Endothelial cell of umbilical vein (primary cell): ENCODE data around the gene ARMH3. TPM values are rescaled to one million over a fixed set of nuclear protein-coding genes. Genes with fewer than 3 reads are reported as not detected.

Experiments
- BruUV-seq: library from RNA; stranded (reverse); fragments of 400-500 nt; replicated peaks from 2 replicates; lab custom pipeline; 2021; lab: Mats Ljungman, UMichigan
- CTCF ChIA-PET: fragments of 300-600, 350-600 bp; sonication (Branson Sonifier 250); formaldehyde crosslinking; loops from one replicate; lab custom pipeline; 2021; ENCODE audit warnings: antibody characterized with exemption, inconsistent platforms; lab: Charles Lee
- POLR2A ChIA-PET: fragments of 300-600, 350-600 bp; sonication (Branson Sonifier 250); formaldehyde crosslinking; loops from one replicate; lab custom pipeline; 2021; ENCODE audit warnings: antibody characterized with exemption, inconsistent platforms; lab: Charles Lee
- DNase-seq: peaks from one replicate; pipeline ENCODE4 v3.0.0-alpha.2; 2011; ENCODE audit warnings: low read depth, low spot score
- FAIRE-seq: peaks from 2 replicates; lab custom pipeline; 2011; peaks lifted over from hg19 to GRCh38; lab: Jason Lieb, UNC
- H2AFZ ChIP-seq: 2 replicates; pipeline ENCODE4 v1.6.0; 2012; ENCODE audit warnings: low read depth, low read length, control low read depth, inconsistent platforms
- H3K27ac ChIP-seq: 2 replicates; pipeline ENCODE4 v1.5.1; 2011; ENCODE audit warnings: low read depth, mild to moderate bottlenecking, control low read depth, low read length, moderate library complexity; ENCODE audit not compliant: insufficient read depth
- H3K27me3 ChIP-seq, 2 experiments: 2 replicates each; pipeline versions ENCODE4 v1.6.0 to v1.6.1; 2011; ENCODE audit warnings: low read length in 2 of 2, mixed read lengths in 1 of 2; ENCODE audit not compliant: control insufficient read depth in 2 of 2, insufficient read depth in 2 of 2
- H3K36me3 ChIP-seq, 2 experiments: 2 replicates in 1 of 2; 3 replicates in 1 of 2; pipeline ENCODE4 v1.5.1; 2011; ENCODE audit warnings: low read length in 2 of 2, mild to moderate bottlenecking in 1 of 2, moderate library complexity in 1 of 2; ENCODE audit not compliant: control insufficient read depth in 2 of 2, insufficient read depth in 2 of 2; ENCODE audit errors: extremely low read depth in 1 of 2
- H3K4me1 ChIP-seq: 3 replicates; pipeline ENCODE4 v1.5.1; 2011; ENCODE audit warnings: mild to moderate bottlenecking, low read length; ENCODE audit not compliant: control insufficient read depth, insufficient read depth; ENCODE audit errors: extremely low read depth
- H3K4me2 ChIP-seq: 2 replicates; pipeline ENCODE4 v1.6.1; 2011; ENCODE audit warnings: low read length, control low read depth, mixed read lengths; ENCODE audit not compliant: insufficient read depth
- H3K4me3 ChIP-seq, 3 experiments: fragments of 200-600 bp in 1 of 3; sonication (generic), shearing (Covaris generic) in 1 of 3; replicated peaks in 1 of 3; 2 replicates each; pipeline ENCODE4 v1.5.1; 2011 to 2016; ENCODE audit warnings: control low read depth in 3 of 3, low read length in 3 of 3, mild to moderate bottlenecking in 2 of 3, inconsistent platforms in 1 of 3, low read depth in 1 of 3, moderate library complexity in 1 of 3; ENCODE audit not compliant: insufficient read depth in 1 of 3
- H3K79me2 ChIP-seq: 2 replicates; pipeline ENCODE4 v1.6.0; 2012; ENCODE audit warnings: low read length, inconsistent platforms; ENCODE audit not compliant: control insufficient read depth, insufficient read depth
- H3K9ac ChIP-seq: replicated peaks from 2 replicates; pipeline ENCODE3; 2011; ENCODE audit warnings: low read length, control low read depth; ENCODE audit not compliant: insufficient read depth; ENCODE audit errors: extremely low read depth
- H3K9me1 ChIP-seq: replicated peaks from 3 replicates; pipeline ENCODE4 v1.6.0; 2011; ENCODE audit warnings: mild to moderate bottlenecking, low read length; ENCODE audit not compliant: control insufficient read depth, insufficient read depth; ENCODE audit errors: extremely low read depth
- H3K9me3 ChIP-seq: replicated peaks from 2 replicates; pipeline ENCODE4 v1.5.1; 2012; ENCODE audit warnings: low read length, inconsistent platforms; ENCODE audit not compliant: control insufficient read depth, insufficient read depth
- H4K20me1 ChIP-seq: replicated peaks from 2 replicates; pipeline ENCODE3; 2011; ENCODE audit warnings: mild to moderate bottlenecking, low read length; ENCODE audit not compliant: control insufficient read depth, insufficient read depth; ENCODE audit errors: extremely low read depth
- EZH2 ChIP-seq: IDR thresholded peaks from 2 replicates; pipeline ENCODE4 v1.6.1; 2012; ENCODE audit warnings: borderline replicate concordance, low read depth, mild to moderate bottlenecking, moderate library complexity, low read length, inconsistent platforms; ENCODE audit not compliant: severe bottlenecking
- FOS ChIP-seq: IDR thresholded peaks from 2 replicates; pipeline ENCODE4 v1.6.1; 2011; ENCODE audit warnings: mild to moderate bottlenecking, low read length, moderate library complexity, borderline replicate concordance; ENCODE audit not compliant: insufficient read depth
- GATA2 ChIP-seq: IDR thresholded peaks from 2 replicates; pipeline ENCODE4 v1.7.0; 2011; ENCODE audit warnings: low read depth, mild to moderate bottlenecking, moderate library complexity, mixed read lengths, low read length; ENCODE audit not compliant: insufficient read length, insufficient read depth
- JUN ChIP-seq: IDR thresholded peaks from 2 replicates; pipeline ENCODE4 v1.6.1; 2011; ENCODE audit warnings: borderline replicate concordance, low read depth; ENCODE audit not compliant: insufficient read length, insufficient read depth
- MYC ChIP-seq: IDR thresholded peaks from one replicate; pipeline ENCODE4 v1.6.1; 2011; ENCODE audit warnings: mild to moderate bottlenecking, low read depth, low read length
- POLR2A ChIP-seq: IDR thresholded peaks from 2 replicates; pipeline ENCODE4 v1.6.1; 2012; ENCODE audit warnings: low read depth, mild to moderate bottlenecking, control low read depth, low read length
- POLR2AphosphoS5 ChIP-seq: IDR thresholded peaks from 2 replicates; pipeline ENCODE4 v1.6.1; 2012; ENCODE audit warnings: low read depth, mild to moderate bottlenecking, control low read depth, low read length, moderate library complexity; ENCODE audit not compliant: insufficient read depth
- dilution Hi-C: fragments of 300-500 bp; cut with MboI; formaldehyde crosslinking; loops from one replicate; pipeline ENCODE4 v1.15.0; 2019; ENCODE audit warnings: low sequenced_read_pairs; ENCODE audit not compliant: extremely low pct_ligation_motif_present
- intact Hi-C: fragments of 100-400 bp; cut with micrococcal nuclease; formaldehyde crosslinking; loops from one replicate; pipeline ENCODE4 v1.10.0; 2022
- polyA plus RNA-seq, 4 experiments: library from polyadenylated mRNA; depleted of rRNA in 3 of 4; stranded (reverse) in 3 of 4; unstranded in 1 of 4; fragments of >200 nt; gene quantifications; 2 replicates each; pipeline versions ENCODE4 v1.2.1 to v1.2.3, GENCODE V29; 2011 to 2012; ENCODE audit warnings: missing spikeins in 1 of 4
- total RNA-seq: library from RNA; stranded (reverse); gene quantifications from 2 replicates; pipeline ENCODE4 v1.2.3, GENCODE V29; 2021
- TF ChIP-seq, protein P1 (sequence below): IDR thresholded peaks from 2 replicates; pipeline ENCODE4 v1.6.1; 2011; ENCODE audit not compliant: insufficient read depth, insufficient read length
- TF ChIP-seq, protein P2 (sequence below), 2 donors: IDR thresholded peaks; 1 replicate in 1 of 2; 2 replicates in 1 of 2; pipeline ENCODE4 v1.5.1; 2011; ENCODE audit warnings: low read length in 2 of 2, mild to moderate bottlenecking in 2 of 2, moderate library complexity in 2 of 2, control low read depth in 1 of 2, inconsistent platforms in 1 of 2, low read depth in 1 of 2; ENCODE audit not compliant: insufficient read depth in 1 of 2; ENCODE audit errors: extremely low read depth in 1 of 2

Gene ARMH3
- total and polyA plus RNA-seq, 2 donors (not counting 3 experiments of a cell fraction or from before 2014, with no cell fraction given) = 13.1 to 17.6 TPM

DNA sequence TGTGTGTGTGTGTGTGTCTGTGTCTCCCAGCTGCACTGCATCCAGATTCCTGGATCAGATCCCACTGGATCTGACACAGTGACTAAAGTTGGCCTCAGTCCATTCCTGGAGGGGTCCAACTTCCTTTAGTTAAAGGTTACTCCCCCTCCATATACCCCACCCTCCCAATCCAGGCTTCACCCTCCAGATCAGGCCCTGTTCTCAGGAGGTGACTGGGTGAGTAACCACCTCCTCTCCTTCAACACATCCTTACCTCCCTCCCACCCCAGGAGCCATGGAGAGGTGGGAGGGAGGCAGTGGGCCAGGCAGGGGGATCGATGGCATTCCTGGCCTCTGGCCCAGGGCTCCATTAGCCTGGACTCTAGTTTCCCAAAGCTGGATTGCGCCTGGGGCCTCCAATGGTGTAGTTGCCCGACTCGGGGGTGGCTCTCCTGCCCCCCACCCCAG, 223.6 kb downstream of the ARMH3 start:
- H3K9me3 ChIP-seq = no peaks in the 10 kb centered on the region
- no peak overlapping the region for H3K9ac ChIP-seq
- no peak overlapping the region for H3K4me3 ChIP-seq
- H4K20me1 ChIP-seq = no peaks in the 10 kb centered on the region
- no peak overlapping the region for H2AFZ ChIP-seq
- no peak overlapping the region for H3K27ac ChIP-seq
- H3K4me2 ChIP-seq = no peak overlapping the region
- BruUV-seq = no TSS peak
- ChIA-PET POLR2A (no interaction called here), CTCF (interaction anchor here (2.0 to 10.5 kb wide), 2 partner anchors 9 to 175 kb away, joined by 12 to 742 read pairs; no protein-coding TSS in a partner anchor)
- H3K79me2 ChIP-seq = no peaks in the 10 kb centered on the region
- no peak for FAIRE-seq
- intact Hi-C loops = no loop called here
- dilution Hi-C loops = no loop called here
- TF ChIP-seq POLR2A (no peak), FOS (no peak), GATA2 (no peak), POLR2AphosphoS5 (no peak), EZH2 (no peak), MYC (no peak), JUN (no peak)
- TF ChIP-seq, protein P1, sequence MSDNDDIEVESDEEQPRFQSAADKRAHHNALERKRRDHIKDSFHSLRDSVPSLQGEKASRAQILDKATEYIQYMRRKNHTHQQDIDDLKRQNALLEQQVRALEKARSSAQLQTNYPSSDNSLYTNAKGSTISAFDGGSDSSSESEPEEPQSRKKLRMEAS = no peak
- TF ChIP-seq, protein P2, sequence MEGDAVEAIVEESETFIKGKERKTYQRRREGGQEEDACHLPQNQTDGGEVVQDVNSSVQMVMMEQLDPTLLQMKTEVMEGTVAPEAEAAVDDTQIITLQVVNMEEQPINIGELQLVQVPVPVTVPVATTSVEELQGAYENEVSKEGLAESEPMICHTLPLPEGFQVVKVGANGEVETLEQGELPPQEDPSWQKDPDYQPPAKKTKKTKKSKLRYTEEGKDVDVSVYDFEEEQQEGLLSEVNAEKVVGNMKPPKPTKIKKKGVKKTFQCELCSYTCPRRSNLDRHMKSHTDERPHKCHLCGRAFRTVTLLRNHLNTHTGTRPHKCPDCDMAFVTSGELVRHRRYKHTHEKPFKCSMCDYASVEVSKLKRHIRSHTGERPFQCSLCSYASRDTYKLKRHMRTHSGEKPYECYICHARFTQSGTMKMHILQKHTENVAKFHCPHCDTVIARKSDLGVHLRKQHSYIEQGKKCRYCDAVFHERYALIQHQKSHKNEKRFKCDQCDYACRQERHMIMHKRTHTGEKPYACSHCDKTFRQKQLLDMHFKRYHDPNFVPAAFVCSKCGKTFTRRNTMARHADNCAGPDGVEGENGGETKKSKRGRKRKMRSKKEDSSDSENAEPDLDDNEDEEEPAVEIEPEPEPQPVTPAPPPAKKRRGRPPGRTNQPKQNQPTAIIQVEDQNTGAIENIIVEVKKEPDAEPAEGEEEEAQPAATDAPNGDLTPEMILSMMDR (IDR thresholded peaks at IDR 0.05; ENCODE audit: extremely low read depth in 1 of 2, insufficient read depth in 1 of 2, low read depth in 1 of 2, low read length in 2 of 2) = no peak
- no peaks in the 10 kb centered on the region for H3K27me3 ChIP-seq
- no peaks in the 10 kb centered on the region for H3K9me1 ChIP-seq
- H3K4me1 ChIP-seq = peaks cover 11% of the 10 kb centered on the region
- no peaks in the 10 kb centered on the region for H3K36me3 ChIP-seq
- no peak for DNase-seq
